SJCRH30 (cell line): Measurements from ENCODE around the gene ROBO2. TPM values are rescaled to one million over a fixed set of nuclear protein-coding genes. Genes with fewer than 3 reads are reported as not detected.

Source experiments
- DNase-seq, 2 experiments: peaks; one replicate each; pipeline ENCODE4 v3.0.0-alpha.2; 2015 to 2020
- H3K27ac ChIP-seq: fragments of 250-450 bp; sonication (Bioruptor Pico); 2 replicates; pipeline ENCODE4 v1.5.1; 2020; ENCODE audit warnings: mild to moderate bottlenecking, moderate library complexity
- H3K27me3 ChIP-seq: fragments of 250-450 bp; sonication (Bioruptor Pico); 2 replicates; pipeline ENCODE4 v1.5.1; 2020; ENCODE audit warnings: mild to moderate bottlenecking, moderate library complexity
- H3K36me3 ChIP-seq: fragments of 250-450 bp; sonication (Bioruptor Pico); 2 replicates; pipeline ENCODE4 v1.5.1; 2020; ENCODE audit warnings: mild to moderate bottlenecking, moderate library complexity
- H3K4me1 ChIP-seq: fragments of 250-450 bp; sonication (Bioruptor Pico); 2 replicates; pipeline ENCODE4 v1.5.1; 2020; ENCODE audit warnings: mild to moderate bottlenecking, moderate library complexity
- H3K4me3 ChIP-seq: fragments of 250-450 bp; sonication (Bioruptor Pico); 2 replicates; pipeline ENCODE4 v1.5.1; 2020; ENCODE audit warnings: mild to moderate bottlenecking, moderate library complexity
- H3K9me3 ChIP-seq: fragments of 250-450 bp; sonication (Bioruptor Pico); replicated peaks from 2 replicates; pipeline ENCODE4 v1.5.1; 2020; ENCODE audit warnings: mild to moderate bottlenecking, moderate library complexity
- total RNA-seq: library from RNA; depleted of rRNA; stranded (reverse); fragments of >200 nt; shearing (Covaris generic); gene quantifications from 2 replicates; pipeline ENCODE4 v1.2.3, GENCODE V29; 2014

Gene ROBO2
- total RNA-seq, 1 experiment from 2014 or later: 14.3 TPM

DNA sequence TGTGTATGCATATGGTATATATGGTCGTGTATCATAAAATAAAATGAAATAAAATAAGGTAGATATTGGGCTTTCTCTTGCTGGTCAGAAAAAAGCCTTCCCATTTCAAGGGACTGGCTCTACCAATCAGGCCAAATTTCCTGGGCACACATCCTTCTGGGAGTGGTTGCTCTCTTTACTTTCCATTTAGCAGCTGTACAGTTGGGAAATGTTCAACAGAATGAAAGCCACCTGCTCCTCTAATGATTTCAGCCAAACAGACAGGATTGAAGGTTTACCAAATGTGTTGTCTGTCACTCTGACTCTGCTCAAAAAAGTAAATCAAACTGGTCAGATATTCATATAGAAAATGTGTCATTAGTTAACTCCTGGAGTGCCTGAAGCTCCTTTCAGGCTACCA lies 380.4 kb downstream of the ROBO2 start:
- H3K27ac ChIP-seq: no peak overlapping the region
- no peaks in the 10 kb centered on the region for H3K36me3 ChIP-seq
- no peaks in the 10 kb centered on the region for H3K27me3 ChIP-seq
- H3K4me1 ChIP-seq: no peaks in the 10 kb centered on the region
- no peaks in the 10 kb centered on the region for H3K9me3 ChIP-seq
- DNase-seq: no peak
- no peak overlapping the region for H3K4me3 ChIP-seq

DNA sequence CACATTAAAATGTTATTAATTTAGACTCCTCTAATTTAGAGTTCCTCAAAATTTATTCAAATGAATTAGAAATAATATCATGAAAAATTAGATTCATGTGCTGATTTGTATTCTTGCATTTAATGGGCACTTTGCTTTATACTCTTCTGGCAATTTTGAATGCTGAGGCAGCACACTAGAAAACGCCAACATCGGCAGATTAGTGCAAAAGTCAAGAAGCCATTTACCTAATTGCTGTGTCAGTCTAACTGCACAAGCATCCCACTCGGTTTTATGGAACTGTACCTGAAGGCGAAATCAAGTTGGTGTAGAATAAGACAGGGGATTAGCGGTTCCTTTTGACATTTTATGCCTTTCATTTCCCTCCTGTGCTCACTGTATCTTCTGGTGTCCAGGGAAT lies 382.0 kb downstream of the ROBO2 start:
- Histone ChIP-seq H3K4me3 (no peak overlapping the region), H3K36me3 (no peaks in the 10 kb centered on the region), H3K4me1 (no peaks in the 10 kb centered on the region), H3K27ac (no peak overlapping the region), H3K27me3 (no peaks in the 10 kb centered on the region), H3K9me3 (no peaks in the 10 kb centered on the region)
- no peak for DNase-seq

- Histone ChIP-seq H3K27ac (no peak overlapping the region), H3K4me1 (no peaks in the 10 kb centered on the region), H3K27me3 (no peaks in the 10 kb centered on the region), H3K9me3 (no peaks in the 10 kb centered on the region), H3K4me3 (no peak overlapping the region), H3K36me3 (no peaks in the 10 kb centered on the region)
- DNase-seq: no peak
Observed at GRCh38 chr3:77426531-77426930, 386.6 kb downstream of the ROBO2 start.

DNA sequence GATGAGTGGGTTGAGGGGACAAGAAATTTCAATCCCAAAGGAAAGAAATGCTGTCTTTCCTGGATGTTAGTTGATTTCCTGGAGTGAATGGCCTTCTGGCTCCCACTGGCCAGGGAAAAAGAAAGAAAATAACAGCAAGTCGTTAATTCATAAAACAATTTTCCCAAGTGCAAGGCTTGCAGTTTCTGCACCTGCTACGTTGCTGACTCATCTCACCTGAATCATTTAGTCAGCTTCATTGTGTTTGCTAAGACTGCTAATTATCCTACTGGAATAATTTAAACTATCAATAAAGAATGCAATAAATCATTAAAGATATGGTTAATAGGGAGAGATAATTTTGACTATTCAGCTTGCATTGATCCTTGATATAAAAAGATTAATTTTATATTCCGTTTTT lies 387.6 kb downstream of the ROBO2 start:
- Histone ChIP-seq H3K27ac (no peak overlapping the region), H3K27me3 (no peaks in the 10 kb centered on the region), H3K4me1 (no peaks in the 10 kb centered on the region), H3K4me3 (no peak overlapping the region), H3K9me3 (no peaks in the 10 kb centered on the region), H3K36me3 (no peaks in the 10 kb centered on the region)
- DNase-seq: no peak

DNA sequence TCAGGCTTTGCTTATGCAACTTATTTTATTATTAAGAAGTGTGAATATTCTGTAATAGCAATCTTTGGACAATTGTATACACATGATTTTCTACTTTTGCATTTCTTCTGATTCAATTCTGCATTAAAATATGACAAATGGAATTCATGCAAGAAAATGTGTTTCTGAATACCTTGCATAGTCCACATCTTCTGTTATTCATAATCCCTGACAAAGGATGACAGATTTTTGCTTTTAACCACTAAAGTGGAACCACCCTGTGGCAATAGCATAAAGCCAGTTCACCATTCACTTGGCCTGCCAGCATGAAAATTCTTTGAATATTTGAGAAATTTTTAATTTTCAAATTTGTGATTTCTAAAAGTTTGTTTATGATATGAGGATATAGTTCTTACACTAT lies 397.0 kb downstream of the ROBO2 start:
- H3K4me1 ChIP-seq: no peaks in the 10 kb centered on the region
- H3K4me3 ChIP-seq: no peak overlapping the region
- DNase-seq: no peak
- no peak overlapping the region for H3K27ac ChIP-seq
- no peaks in the 10 kb centered on the region for H3K27me3 ChIP-seq
- H3K36me3 ChIP-seq: no peaks in the 10 kb centered on the region
- H3K9me3 ChIP-seq: no peaks in the 10 kb centered on the region

DNA sequence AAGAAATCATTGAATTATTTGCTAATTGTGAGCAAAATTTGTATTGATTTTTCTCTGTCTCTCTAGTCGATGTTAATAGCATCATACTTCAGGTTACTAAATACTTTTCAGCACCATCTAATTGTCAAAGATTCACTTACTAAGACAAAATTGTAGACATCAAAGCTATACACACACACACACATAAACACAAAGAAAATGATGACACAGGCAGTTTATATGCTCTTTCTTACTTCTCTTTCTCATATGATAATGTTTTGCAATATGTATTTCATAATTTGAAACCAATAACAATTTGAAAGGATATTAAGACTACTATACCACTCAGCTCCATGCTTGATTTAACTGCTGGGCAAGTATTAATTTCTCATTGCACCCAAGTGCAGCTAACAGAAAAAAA lies 406.2 kb downstream of the ROBO2 start:
- Histone ChIP-seq H3K9me3 (no peaks in the 10 kb centered on the region), H3K36me3 (no peaks in the 10 kb centered on the region)

GRCh38 chr3:77446761-77447160 lies 406.9 kb downstream of the ROBO2 start:
- H3K9me3 ChIP-seq: no peaks in the 10 kb centered on the region
- H3K27me3 ChIP-seq: no peaks in the 10 kb centered on the region
- no peaks in the 10 kb centered on the region for H3K36me3 ChIP-seq
- H3K27ac ChIP-seq: no peak overlapping the region
- no peak for DNase-seq
- no peaks in the 10 kb centered on the region for H3K4me1 ChIP-seq
- H3K4me3 ChIP-seq: no peak overlapping the region

More for the DNA sequence above, 406.2 kb downstream of the ROBO2 start:
- Histone ChIP-seq H3K4me3 (no peak overlapping the region), H3K4me1 (no peaks in the 10 kb centered on the region), H3K27me3 (no peaks in the 10 kb centered on the region), H3K27ac (no peak overlapping the region)
- DNase-seq: no peak

DNA sequence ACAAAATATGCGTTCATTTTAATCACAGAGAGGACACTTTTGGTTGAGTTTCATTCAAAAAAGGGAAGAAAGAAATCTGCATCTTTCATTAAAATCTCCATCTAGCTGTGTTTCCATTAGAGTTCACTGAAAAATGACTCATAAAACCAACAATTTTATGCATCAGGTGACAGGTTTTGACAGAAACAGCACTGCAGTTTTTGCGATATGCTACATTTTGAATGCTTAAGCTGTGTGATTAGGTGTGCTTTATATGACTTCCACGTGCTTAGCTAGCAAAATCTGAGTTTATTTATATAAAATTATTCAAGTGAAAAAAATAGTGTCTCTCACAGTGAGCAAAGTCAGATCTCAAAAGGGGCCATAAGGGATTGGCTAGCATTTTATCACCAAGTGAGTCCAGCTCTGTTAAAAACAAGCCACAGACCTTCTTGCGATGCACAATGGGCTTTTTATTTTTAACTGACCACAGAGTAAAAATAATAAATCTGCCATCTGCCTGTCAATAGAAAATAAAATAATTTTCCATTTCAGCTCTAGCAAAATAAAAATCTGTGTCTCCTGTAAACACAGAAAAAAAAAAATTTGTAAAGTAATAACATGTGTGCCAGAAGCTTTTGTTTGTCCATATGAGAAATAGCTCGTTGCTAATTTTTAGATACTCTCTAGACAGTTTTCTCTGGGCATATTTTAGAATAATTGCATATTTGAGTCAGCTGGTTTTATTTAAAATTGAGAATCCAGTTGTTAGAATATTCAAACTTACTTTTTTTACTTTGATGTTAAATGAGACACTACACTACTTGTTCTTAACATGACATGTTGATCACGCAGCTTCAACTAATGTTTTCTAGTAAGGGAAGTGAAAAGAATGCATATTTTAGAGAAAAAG lies 409.8 kb downstream of the ROBO2 start:
- Histone ChIP-seq H3K9me3 (no peaks in the 10 kb centered on the region), H3K27ac (no peak overlapping the region), H3K4me1 (no peaks in the 10 kb centered on the region), H3K27me3 (no peaks in the 10 kb centered on the region), H3K36me3 (no peaks in the 10 kb centered on the region), H3K4me3 (no peak overlapping the region)
- DNase-seq: no peak

DNA sequence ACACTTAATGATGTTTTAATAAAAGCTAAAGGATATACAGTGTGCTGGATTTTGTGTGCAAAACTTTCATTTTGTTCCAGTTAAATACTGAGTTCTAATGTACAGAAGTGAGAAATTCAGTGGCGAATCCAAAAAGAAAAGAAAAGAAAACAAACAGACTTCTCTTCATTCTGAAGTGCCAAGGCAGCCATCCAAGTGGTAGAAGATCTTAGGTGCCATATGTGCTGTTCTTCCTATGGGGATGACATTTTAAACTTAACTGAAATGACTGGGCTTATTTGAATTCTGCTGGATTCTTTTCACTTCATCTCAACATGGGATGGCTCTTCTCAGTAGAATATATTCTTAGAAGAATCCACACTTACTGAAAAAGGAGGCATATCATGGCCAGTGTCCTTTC lies 416.5 kb downstream of the ROBO2 start:
- H3K4me3 ChIP-seq: no peak overlapping the region
- no peaks in the 10 kb centered on the region for H3K4me1 ChIP-seq
- H3K27ac ChIP-seq: no peak overlapping the region
- no peaks in the 10 kb centered on the region for H3K36me3 ChIP-seq
- H3K9me3 ChIP-seq: no peaks in the 10 kb centered on the region
- no peaks in the 10 kb centered on the region for H3K27me3 ChIP-seq
- no peak for DNase-seq

DNA sequence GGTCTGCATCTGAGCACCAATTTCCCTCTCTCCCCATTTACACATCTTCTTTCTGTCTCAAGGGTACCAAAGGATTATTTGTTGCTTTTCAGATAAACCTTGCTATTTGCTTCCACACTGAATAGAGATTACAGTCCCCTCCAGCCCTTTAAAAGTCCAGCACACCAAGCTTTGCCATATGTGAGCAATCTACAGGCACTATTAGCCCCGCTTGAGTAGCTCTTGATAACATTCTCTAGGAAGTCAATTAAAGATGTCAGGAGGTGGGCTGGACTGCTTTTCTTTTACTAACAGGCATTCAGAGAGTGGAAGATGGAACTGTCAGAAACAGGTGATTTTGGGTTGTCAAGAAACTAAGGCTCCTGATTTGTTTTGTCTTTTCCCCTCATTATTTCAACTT lies 417.0 kb downstream of the ROBO2 start:
- Histone ChIP-seq H3K4me3 (no peak overlapping the region), H3K36me3 (no peaks in the 10 kb centered on the region), H3K27me3 (no peaks in the 10 kb centered on the region), H3K4me1 (no peaks in the 10 kb centered on the region), H3K27ac (no peak overlapping the region), H3K9me3 (no peaks in the 10 kb centered on the region)
- no peak for DNase-seq

DNA sequence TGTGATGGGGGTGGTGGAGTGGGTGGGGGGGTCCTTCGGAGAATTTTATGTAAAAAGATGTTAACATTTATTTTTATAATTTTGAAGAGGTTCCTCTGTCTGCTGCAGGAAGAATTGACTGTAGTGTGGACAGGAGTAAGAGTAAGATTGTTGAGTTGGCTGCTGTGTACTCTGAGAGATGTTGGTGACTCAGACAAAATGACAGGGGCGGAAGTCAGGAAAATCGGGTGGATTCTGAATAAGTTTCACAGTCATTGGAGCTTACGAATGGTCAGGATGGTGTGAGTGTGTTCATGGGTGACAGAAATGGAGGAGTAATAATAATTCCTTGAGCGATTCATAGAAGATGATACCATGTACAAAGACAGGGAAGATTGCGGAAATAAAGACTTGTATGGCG lies 420.0 kb downstream of the ROBO2 start:
- Histone ChIP-seq H3K4me1 (no peaks in the 10 kb centered on the region), H3K27me3 (no peaks in the 10 kb centered on the region), H3K4me3 (no peak overlapping the region), H3K36me3 (no peaks in the 10 kb centered on the region), H3K9me3 (no peaks in the 10 kb centered on the region), H3K27ac (no peak overlapping the region)
- DNase-seq: no peak

DNA sequence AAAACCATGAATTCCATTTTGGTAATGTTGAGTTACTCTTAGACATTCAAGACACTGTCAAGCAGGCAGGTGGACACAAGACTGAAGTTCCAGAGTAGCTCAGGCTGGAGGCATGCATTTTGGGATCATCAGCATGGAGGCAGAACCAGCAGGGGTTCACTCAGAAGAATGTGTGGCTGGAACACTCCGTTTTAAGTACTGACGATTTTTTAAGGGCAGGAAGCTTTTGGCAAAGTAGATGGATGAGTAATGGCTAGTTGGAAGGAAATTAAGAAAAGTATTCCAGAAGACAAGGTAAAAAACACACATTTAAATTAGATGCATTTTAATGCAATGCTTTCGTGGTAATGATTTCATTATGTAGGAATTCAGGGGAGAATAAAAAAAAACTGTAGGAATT lies 420.4 kb downstream of the ROBO2 start:
- Histone ChIP-seq H3K36me3 (no peaks in the 10 kb centered on the region), H3K27ac (no peak overlapping the region), H3K4me1 (no peaks in the 10 kb centered on the region), H3K9me3 (no peaks in the 10 kb centered on the region), H3K27me3 (no peaks in the 10 kb centered on the region), H3K4me3 (no peak overlapping the region)
- DNase-seq: no peak

DNA sequence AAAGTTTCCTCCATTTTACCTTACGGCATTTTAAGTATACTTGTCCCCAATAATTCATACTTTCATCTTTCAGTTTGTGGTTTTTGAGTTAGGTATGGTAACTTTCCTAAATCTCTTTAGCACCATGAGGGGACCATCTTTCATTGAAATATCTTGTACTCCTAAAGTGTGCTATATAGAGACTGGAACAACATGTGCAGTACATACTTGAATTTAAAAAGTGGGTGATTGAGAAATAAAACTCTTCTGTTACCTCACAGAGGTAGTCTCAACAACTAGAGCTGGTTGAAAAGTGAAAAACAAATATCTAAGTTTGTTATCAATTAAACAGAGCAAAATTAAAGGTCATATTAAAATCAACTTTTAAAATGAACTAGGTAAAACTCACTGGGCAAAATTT lies 423.1 kb downstream of the ROBO2 start:
- Histone ChIP-seq H3K36me3 (no peaks in the 10 kb centered on the region), H3K4me1 (peaks cover 3% of the 10 kb centered on the region; the same call in 1 of the 2 replicates), H3K27me3 (no peaks in the 10 kb centered on the region), H3K27ac (no peak overlapping the region), H3K4me3 (no peak overlapping the region), H3K9me3 (no peaks in the 10 kb centered on the region)
- no peak for DNase-seq

DNA sequence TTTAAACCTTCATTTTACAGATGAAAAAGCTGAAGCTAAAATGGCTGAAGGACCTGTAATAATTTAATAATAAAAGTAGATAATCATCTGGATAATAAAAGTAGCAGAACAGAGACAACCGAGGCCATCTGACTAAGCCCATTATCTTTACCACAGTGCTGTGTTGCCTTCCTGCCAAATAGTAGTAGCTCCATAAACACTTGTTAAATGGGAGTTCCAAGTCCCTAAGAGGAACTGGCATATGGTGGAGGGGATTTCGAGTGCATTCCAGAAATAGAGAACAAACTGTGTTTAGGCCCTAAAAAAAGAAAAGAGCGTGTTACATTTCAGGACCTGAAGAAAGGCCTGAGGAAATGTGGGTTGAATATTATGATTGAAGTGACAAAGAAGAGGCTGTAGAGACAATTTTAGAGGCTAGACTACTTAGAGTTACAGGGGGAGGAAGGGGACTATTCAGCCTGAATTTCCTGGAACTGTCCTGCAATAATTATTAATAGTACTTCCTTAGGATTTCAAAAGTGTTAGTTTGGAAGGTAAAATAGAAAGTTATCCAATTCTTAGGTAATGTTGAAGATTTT lies 424.3 kb downstream of the ROBO2 start:
- H3K4me3 ChIP-seq: no peak overlapping the region
- H3K36me3 ChIP-seq: no peaks in the 10 kb centered on the region
- H3K27me3 ChIP-seq: no peaks in the 10 kb centered on the region
- H3K4me1 ChIP-seq: peaks cover 4% of the 10 kb centered on the region; the same call in 1 of the 2 replicates
- no peak for DNase-seq
- H3K9me3 ChIP-seq: no peaks in the 10 kb centered on the region
- H3K27ac ChIP-seq: no peak overlapping the region

DNA sequence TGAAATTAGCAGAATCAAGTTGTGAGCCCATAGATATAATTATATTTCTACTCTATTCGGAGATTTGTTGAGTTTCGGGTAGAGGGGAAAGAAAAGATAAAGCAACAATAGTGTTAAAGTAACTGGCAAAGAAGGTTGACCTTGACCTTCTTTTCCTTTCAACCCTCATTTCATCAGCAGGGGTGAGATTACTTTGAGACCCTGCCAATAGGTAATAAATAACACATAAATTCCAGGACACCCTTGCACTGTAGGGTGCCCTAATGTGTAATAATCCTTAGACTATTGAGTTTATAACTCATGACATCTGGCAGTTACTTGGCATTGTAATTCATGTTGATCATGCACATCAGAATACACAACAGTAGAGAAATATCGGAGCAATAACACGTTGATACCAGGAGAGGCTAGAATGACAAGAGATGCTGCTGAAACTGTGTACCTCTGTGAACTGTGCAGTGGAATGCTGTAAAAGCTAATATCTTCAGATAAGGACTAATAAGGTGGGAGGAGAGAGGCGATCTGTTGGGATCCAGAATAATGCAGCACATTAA lies 426.7 kb downstream of the ROBO2 start:
- Histone ChIP-seq H3K4me3 (no peak overlapping the region), H3K27me3 (no peaks in the 10 kb centered on the region), H3K36me3 (no peaks in the 10 kb centered on the region), H3K4me1 (peaks cover 4% of the 10 kb centered on the region; the same call in 1 of the 2 replicates), H3K27ac (no peak overlapping the region), H3K9me3 (no peaks in the 10 kb centered on the region)
- no peak for DNase-seq
